Measurements from ENCODE around the gene MRPS11.
A peak's percentile ranks its signal among the peaks of the same experiment; 100 is the strongest.
"Not testable (repeated sequence)": the region's sequence is repeated elsewhere in the genome, so short reads cannot be mapped to it uniquely, and the experiment has no call there.

Gene MRPS11

DNA sequence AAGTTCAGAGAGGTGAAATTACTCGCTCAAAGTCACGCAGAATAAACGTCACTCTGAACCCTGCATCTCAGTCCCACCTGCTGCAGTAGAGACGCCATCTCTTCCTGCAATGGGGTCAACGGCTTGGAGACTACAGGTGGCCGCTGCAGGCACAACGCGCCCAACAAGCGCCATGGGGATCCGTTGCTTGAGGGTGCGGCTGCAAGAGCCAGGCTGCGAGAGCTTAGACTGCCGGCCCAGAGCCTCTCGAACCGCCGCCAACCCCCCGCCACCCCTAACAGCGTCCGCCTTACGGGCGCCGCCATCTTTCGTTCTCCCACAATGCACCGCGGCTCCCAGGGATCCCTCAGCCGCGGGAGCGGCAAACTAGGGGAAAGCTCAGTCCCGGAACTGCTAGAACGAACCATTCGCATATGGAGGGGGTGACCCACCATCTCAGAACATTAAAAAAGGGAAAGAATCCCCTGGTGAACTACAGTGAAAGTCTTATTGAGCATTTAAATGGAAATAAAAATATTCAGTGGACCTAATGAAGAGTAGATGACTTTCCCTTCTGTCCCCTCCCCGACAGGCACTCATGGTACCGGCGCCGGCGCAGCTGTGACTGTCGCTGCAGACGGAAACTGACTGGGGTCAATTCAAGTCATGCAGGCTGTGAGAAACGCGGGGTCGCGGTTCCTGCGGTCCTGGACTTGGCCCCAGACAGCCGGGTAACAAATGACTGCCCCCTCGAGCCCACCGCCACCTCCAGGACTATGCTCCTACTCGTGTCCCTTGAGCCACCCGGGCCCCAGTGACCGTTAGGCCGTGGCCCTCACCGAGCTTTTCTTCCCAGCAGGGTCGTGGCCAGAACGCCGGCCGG, at the start of gene MRPS11, which contains the start of gene MRPL46:
MRPS11 (plus strand) TSS at position 636 of the 862 bp plus-strand sequence; CDS start at position 646, 10 bp downstream.
MRPL46 (minus strand) TSS at position 316 of the 862 bp plus-strand sequence; CDS start at position 305, 11 bp downstream.
- Mint-ChIP-seq H3K27me3 (no peaks in the 10 kb centered on the region), H3K4me1 (ENCODE audit: low read depth) (peaks cover 23% of the 10 kb centered on the region), H3K27ac (peak within 1 kb of the TSS; percentile 95), H3K4me3 (peak within 1 kb of the TSS; percentile 89), H3K9me3 (no peaks in the 10 kb centered on the region), H3K36me3 (ENCODE audit: low read depth) (peaks cover 32% of the 10 kb centered on the region)
- intact Hi-C loops (cut with micrococcal nuclease): loop anchor here (1.0 to 5.0 kb wide), 2 partner anchors 79 to 155 kb away; partner anchors contain the start of genes AEN and DET1

DNA sequence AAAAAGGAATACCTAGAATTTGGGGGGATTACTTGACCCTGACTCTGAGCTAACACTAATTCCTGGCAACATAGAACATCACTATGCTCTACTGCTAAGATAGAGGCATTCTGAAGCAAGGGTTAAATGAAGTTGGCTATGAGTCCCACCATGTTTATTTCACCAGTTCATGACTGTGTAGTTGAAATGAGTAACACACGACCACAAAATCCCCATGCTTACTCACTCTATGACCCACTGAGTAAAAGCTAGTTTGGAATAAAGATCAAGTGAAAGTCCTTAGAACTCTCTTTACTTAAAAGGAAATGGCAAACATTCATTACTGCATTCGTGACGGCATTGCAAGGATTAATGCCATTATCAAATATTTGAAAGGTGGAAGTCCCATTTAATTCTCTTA, 47.7 kb upstream of the MRPS11 start:
- Mint-ChIP-seq H3K36me3 (ENCODE audit: low read depth) (no peaks in the 10 kb centered on the region), H3K27ac (no peak overlapping the region), H3K9me3 (no peaks in the 10 kb centered on the region), H3K27me3 (peaks cover 9% of the 10 kb centered on the region), H3K4me3 (no peak overlapping the region), H3K4me1 (ENCODE audit: low read depth) (no peaks in the 10 kb centered on the region)
- intact Hi-C loops (cut with micrococcal nuclease): no loop called here

DNA sequence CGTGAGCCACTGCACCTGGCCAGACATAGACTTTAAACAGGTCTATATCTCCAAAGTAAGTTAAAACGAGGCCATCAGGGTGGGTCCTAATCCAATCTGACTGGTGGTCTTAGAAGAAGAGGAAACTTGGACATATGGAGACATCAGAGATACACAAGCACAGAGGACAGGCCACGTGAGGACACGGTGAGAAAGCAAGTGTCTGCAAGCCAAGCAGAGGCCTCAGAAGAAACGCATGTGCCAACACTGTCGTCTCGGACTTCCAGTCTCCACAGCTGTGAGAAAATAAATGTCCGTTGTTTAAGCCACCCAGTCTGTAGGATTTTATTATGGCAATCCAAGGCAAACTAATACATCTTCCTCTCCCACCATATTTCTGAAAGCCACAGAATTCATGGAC, 44.2 kb upstream of the MRPS11 start:
- no peaks in the 10 kb centered on the region for H3K36me3 Mint-ChIP-seq (ENCODE audit: low read depth)
- H3K27me3 Mint-ChIP-seq: peaks cover 7% of the 10 kb centered on the region
- H3K9me3 Mint-ChIP-seq: no peaks in the 10 kb centered on the region
- intact Hi-C loops (cut with micrococcal nuclease): no loop called here
- H3K4me3 Mint-ChIP-seq: no peak overlapping the region
- no peak overlapping the region for H3K27ac Mint-ChIP-seq
- no peaks in the 10 kb centered on the region for H3K4me1 Mint-ChIP-seq (ENCODE audit: low read depth)

DNA sequence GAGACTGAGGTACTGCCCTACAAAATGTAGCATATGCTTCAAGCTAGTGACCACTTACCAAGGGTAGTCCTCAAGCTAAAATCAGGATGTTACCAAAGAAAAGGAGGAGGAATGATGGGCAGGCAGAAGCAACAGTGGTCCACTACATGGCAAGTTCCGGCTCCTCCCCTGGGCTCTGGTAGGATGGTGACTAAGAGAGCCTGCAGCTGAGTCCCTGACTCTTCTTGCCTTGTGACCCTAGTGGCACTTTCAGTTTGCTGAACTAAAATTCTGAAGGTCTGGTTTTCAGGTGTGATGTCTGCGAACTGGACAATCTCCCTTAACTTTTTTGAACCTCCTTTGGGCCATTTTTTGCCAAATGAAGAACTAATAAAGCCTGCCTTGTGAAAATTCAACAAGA, 41.2 kb upstream of the MRPS11 start:
- Mint-ChIP-seq H3K27me3 (peaks cover 8% of the 10 kb centered on the region), H3K27ac (no peak overlapping the region), H3K4me1 (ENCODE audit: low read depth) (no peaks in the 10 kb centered on the region), H3K4me3 (no peak overlapping the region), H3K9me3 (no peaks in the 10 kb centered on the region), H3K36me3 (ENCODE audit: low read depth) (no peaks in the 10 kb centered on the region)
- intact Hi-C loops (cut with micrococcal nuclease): no loop called here

DNA sequence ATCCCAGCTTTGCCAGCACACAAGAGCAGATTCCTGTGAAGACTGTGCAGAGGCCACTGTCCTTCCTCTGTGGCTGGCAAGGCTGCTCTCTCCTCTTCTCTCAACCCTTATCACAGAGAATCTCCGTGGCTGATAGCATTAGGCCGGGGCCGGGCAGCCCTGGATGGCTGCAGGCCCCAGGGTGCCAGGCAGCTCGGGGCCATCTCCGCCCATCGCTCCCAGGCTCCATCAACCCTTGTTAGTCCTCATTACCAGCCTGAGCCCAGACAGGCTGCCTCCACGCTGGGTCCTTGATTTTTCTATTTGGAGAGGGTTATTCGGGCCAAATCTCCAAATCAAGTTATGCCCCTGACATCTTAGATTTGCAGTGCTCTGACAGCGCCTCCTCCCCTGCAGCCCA, 39.5 kb upstream of the MRPS11 start:
- no peak overlapping the region for H3K27ac Mint-ChIP-seq
- no peak overlapping the region for H3K4me3 Mint-ChIP-seq
- no peaks in the 10 kb centered on the region for H3K36me3 Mint-ChIP-seq (ENCODE audit: low read depth)
- peaks cover 9% of the 10 kb centered on the region for H3K27me3 Mint-ChIP-seq
- no peaks in the 10 kb centered on the region for H3K9me3 Mint-ChIP-seq
- H3K4me1 Mint-ChIP-seq (ENCODE audit: low read depth): no peaks in the 10 kb centered on the region
- intact Hi-C loops (cut with micrococcal nuclease): no loop called here

DNA sequence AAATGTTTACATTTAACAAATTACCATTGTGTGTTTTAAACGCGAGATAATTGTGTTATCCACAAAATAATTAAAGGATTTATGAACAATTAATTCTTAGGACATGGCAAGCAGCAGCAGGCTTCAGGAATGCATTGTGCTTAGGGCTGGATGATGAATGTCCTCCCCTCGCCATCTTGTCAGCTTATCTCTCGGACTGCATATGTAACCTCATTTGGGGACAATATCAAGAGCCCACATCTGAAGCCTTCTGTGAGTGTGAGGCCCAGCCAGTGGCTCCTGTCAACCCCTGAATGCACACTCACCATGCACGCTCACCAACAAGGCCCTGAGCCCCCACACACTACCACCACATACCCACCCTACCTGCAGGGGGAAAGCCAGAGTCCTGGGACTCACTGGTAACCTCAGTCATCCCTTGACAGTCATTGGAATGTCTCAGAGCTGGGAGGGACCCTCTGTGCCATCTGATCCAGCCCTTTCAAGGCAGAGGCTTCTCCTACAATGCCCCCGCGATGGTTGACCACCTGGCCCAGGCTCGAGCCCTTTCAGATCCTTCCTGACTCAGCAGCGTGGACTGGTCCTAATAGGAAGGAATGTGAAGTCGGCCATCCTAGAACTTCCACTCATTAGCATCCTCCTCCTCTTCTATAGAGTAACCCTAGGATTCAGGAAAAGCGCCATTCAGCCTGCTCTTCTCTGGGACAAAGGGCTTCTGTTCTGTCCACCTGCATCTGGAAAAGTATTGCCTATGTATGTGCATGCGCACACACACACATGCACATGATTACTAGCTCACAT, 38.5 kb upstream of the MRPS11 start:
- H3K4me1 Mint-ChIP-seq (ENCODE audit: low read depth): no peaks in the 10 kb centered on the region
- H3K27ac Mint-ChIP-seq: no peak overlapping the region
- peaks cover 10% of the 10 kb centered on the region for H3K27me3 Mint-ChIP-seq
- no peak overlapping the region for H3K4me3 Mint-ChIP-seq
- no peaks in the 10 kb centered on the region for H3K36me3 Mint-ChIP-seq (ENCODE audit: low read depth)
- no peaks in the 10 kb centered on the region for H3K9me3 Mint-ChIP-seq
- intact Hi-C loops (cut with micrococcal nuclease): no loop called here

DNA sequence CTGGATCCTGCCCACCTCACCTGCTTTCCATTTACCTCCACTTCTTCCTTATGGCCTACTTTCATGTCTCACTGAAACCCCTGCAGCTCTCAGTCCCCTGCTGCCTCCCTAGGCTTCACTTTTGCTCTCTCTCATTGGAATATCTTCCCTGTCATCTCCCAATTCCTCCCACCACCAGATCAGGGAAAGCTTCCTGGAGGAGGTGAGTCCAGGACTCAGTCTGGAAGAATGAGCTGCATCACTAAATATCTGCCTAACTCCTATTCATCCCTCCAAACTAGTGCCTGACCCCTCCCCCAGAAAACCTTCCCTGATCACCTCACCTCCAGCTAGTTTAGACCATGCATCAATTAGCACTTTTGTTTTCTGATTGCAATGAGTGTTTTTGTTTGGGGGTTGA, 37.5 kb upstream of the MRPS11 start:
- Mint-ChIP-seq H3K36me3 (ENCODE audit: low read depth) (no peaks in the 10 kb centered on the region), H3K4me1 (ENCODE audit: low read depth) (no peaks in the 10 kb centered on the region), H3K27me3 (peaks cover 10% of the 10 kb centered on the region), H3K9me3 (no peaks in the 10 kb centered on the region), H3K4me3 (no peak overlapping the region), H3K27ac (no peak overlapping the region)
- intact Hi-C loops (cut with micrococcal nuclease): no loop called here

DNA sequence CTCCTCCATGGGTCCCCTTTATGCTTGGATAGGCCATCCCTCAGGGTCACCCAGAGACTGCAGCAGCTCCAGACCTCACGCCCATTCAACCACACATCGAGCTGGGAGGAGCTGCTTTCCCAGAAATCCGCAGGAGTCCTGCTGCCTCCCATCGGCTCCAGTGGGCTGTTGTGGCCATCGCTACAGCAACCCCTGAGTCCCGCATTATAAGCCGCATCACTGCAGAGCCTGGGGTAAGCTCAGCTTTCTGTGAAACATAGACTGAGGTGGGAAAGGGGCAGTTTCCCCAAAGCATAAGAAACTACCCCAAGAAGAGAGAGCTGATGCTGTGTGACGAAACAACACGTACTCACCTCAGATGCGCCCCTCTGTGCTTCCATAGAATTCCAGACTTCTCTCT, 36.1 kb upstream of the MRPS11 start:
- Mint-ChIP-seq H3K27me3 (peaks cover 17% of the 10 kb centered on the region), H3K36me3 (ENCODE audit: low read depth) (no peaks in the 10 kb centered on the region), H3K4me1 (ENCODE audit: low read depth) (no peaks in the 10 kb centered on the region), H3K4me3 (no peak overlapping the region), H3K27ac (no peak overlapping the region), H3K9me3 (no peaks in the 10 kb centered on the region)
- intact Hi-C loops (cut with micrococcal nuclease): no loop called here

DNA sequence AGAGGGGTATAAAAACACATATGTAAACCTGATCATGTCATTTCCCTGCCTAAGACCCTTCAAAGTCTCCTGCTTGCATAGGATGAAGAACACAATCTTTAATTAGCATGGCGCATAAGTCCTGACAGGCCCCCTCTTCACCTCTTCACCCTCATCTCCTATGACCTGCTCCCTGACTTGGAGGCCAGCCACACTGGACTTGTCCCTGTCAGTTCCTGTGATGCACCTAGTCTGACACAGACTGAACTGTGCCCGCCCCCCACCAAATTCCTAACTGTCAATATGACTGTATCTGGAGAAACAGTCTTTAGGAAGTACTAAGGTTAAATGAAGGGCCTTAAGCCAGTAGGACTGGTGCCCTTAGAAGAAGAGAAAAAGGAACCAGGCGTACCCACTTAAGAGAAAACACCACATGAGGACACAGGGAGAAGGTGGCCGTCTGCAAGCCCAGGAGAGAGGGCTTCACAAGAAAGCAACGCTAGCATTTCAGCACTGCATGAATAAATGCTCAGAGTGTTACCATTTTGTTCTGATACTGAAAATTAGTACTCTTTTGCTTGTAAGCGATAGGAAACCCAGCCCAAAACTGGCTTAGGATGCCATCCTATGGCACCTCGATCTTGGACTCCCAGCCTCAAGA, 34.3 kb upstream of the MRPS11 start:
- Mint-ChIP-seq H3K27me3 (peaks cover 17% of the 10 kb centered on the region), H3K27ac (no peak overlapping the region), H3K4me3 (no peak overlapping the region), H3K36me3 (ENCODE audit: low read depth) (no peaks in the 10 kb centered on the region), H3K9me3 (no peaks in the 10 kb centered on the region), H3K4me1 (ENCODE audit: low read depth) (no peaks in the 10 kb centered on the region)
- intact Hi-C loops (cut with micrococcal nuclease): no loop called here

DNA sequence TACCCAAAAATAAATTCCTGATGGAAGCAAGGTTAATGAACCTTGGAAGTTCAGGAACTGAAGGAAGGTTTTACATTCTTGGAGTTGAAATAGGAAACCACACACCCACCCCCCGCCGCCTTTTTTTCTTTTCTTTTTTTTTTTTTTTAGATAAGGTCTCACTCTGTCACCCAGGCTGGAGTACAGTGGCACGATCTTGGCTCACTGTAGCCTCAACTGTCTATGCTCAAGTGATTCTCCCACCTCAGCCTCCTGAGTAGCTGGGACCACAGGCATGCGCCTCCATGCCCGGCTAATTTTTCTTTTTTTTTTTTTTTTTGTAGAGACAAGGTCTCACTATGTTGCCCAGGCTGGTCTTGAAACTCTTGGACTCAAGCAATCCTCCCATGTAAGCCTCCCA, 33.4 kb upstream of the MRPS11 start:
- intact Hi-C loops (cut with micrococcal nuclease); H3K27ac Mint-ChIP-seq; H3K9me3 Mint-ChIP-seq; H3K4me1 Mint-ChIP-seq (ENCODE audit: low read depth); H3K4me3 Mint-ChIP-seq; H3K36me3 Mint-ChIP-seq (ENCODE audit: low read depth): not testable (repeated sequence)
- peaks cover 14% of the 10 kb centered on the region for H3K27me3 Mint-ChIP-seq

DNA sequence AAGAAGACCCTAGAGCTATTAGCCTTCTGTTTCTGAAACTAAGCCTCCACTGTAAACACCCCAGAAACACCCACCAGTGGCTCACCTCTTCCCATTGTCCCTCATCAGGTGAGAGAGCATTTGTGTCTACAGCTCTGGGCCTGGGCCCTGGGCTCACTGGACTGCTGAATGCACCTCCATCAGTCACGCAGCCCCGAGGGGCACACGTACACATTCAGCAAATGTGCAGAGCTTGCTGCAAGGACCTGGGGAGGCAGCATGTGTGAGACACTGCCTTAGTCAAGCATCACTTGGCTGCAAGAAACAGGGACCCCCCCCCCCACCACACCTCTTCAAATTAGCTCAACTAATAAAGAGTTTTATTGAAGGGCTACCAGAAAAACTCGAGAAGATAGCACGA, 29.3 kb upstream of the MRPS11 start:
- Mint-ChIP-seq H3K27me3 (peaks cover 18% of the 10 kb centered on the region), H3K9me3 (peaks cover under 1% of the 10 kb centered on the region), H3K27ac (no peak overlapping the region), H3K4me3 (no peak overlapping the region), H3K36me3 (ENCODE audit: low read depth) (no peaks in the 10 kb centered on the region), H3K4me1 (ENCODE audit: low read depth) (peaks cover 6% of the 10 kb centered on the region)
- intact Hi-C loops (cut with micrococcal nuclease): no loop called here

DNA sequence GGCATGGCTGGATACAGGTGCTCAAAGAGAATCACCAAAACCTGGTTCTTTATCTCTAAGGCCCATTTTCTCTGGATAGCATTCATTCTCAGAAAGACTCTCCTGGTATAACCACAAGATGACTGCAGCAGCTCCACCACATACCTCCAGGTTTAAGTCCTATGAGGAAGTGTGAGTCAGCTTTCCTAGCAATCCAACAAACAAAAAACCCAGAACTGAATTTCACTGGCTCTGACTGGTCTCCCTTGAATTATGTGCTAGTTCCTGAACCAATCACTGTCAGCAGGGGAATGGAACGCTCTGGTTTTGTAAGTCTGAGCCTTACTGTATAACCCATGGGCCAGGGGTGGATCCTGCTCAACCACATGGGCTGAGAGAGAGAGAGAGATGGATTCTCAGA, 27.5 kb upstream of the MRPS11 start:
- intact Hi-C loops (cut with micrococcal nuclease): no loop called here
- Mint-ChIP-seq H3K4me3 (no peak overlapping the region), H3K4me1 (ENCODE audit: low read depth) (peaks cover 6% of the 10 kb centered on the region), H3K36me3 (ENCODE audit: low read depth) (no peaks in the 10 kb centered on the region), H3K27ac (no peak overlapping the region), H3K27me3 (peaks cover 29% of the 10 kb centered on the region), H3K9me3 (peaks cover 14% of the 10 kb centered on the region)

DNA sequence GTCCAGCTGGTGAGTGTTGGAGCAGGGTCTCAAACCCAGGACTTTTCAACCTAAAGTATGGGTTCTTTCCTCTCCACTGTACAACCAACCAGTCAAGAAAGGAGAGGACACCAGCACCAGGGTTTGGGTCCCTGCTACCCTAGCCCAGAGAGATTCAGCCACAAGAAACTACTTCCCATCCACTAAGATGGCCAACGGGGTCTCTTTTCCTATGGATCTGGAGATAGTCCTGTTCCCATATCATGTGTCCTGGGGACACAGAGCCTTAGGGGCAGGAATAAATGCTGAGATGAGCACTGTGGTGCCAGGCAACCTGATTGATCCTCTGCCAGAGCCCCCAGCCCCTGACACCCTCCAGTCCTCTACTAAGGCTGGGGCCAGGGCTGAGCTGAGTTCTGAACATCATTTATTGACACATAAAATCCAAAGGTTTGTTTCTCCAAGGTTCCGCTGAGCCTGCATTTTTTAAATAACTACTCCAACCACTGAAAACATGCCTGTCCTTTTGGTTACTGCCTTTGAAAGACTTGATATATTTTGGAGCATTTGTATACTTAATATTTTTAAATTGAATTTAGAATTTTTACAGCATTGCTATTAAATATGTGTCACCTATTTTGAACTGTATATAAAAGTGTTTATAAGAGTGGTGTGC, 26.3 kb upstream of the MRPS11 start:
- H3K36me3 Mint-ChIP-seq (ENCODE audit: low read depth): no peaks in the 10 kb centered on the region
- peaks cover 14% of the 10 kb centered on the region for H3K9me3 Mint-ChIP-seq
- H3K4me3 Mint-ChIP-seq: no peak overlapping the region
- H3K27me3 Mint-ChIP-seq: peaks cover 24% of the 10 kb centered on the region
- H3K27ac Mint-ChIP-seq: no peak overlapping the region
- intact Hi-C loops (cut with micrococcal nuclease): no loop called here
- H3K4me1 Mint-ChIP-seq (ENCODE audit: low read depth): peaks cover 6% of the 10 kb centered on the region

All from dendritic cell treated with granulocyte-macrophage colony-stimulating factor and Interleukin-4, amounts not matched to agents 40 ng/mL and 50 ng/mL, for 4 days (primary cell).